IMR-90 (cell line): Measurements from ENCODE around the gene RNF148.

Experiments
- BHLHE40 ChIP-seq: fragments of 150-350 bp; IDR thresholded peaks from 2 replicates; pipeline ENCODE4 v1.6.1; 2016; ENCODE audit warnings: mild to moderate bottlenecking, low read depth, low read length
- CEBPB ChIP-seq: IDR thresholded peaks from 2 replicates; pipeline ENCODE4 v1.6.1; 2012; ENCODE audit warnings: low read depth, low read length, improper control_type of control experiment
- POLR2A ChIP-seq: IDR thresholded peaks from 2 replicates; pipeline ENCODE4 v1.6.1; 2012; ENCODE audit warnings: mild to moderate bottlenecking, low read depth, low read length
- RAD21 ChIP-seq: IDR thresholded peaks from 2 replicates; pipeline ENCODE4 v1.6.1; 2012; ENCODE audit warnings: low read length, improper control_type of control experiment
- RCOR1 ChIP-seq: IDR thresholded peaks from 2 replicates; pipeline ENCODE4 v1.6.1; 2012; ENCODE audit warnings: mild to moderate bottlenecking, low read length, improper control_type of control experiment; ENCODE audit not compliant: insufficient replicate concordance
- TF ChIP-seq, protein P1 (sequence below): conservative IDR thresholded peaks from 2 replicates; pipeline ENCODE4 v1.5.1; 2012; ENCODE audit warnings: mild to moderate bottlenecking, low read depth, low read length, improper control_type of control experiment
- TF ChIP-seq, protein P2 (sequence below): fragments of 150-350 bp; IDR thresholded peaks from 2 replicates; pipeline ENCODE4 v1.6.1; 2016; ENCODE audit warnings: low read depth, mild to moderate bottlenecking, low read length, moderate library complexity, borderline replicate concordance

DNA sequence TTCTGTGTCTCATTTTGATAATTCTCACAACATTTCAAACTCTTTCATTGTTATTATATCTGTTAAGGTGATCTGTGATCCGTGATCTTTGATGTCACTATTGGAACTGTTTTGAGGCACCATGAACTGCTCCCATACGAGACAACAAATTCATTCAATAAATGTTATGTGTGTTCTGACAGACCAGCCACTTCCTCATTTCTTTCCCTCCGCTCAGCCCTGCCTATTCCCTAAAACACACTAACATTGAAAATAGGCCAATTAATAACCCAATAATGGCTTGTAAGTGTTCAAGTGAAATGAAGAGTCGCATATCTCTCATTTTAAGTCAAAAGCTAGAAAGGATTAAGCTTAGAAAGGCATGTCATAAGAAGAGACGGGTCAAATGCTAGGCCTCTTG lies 49.0 kb downstream of the RNF148 start:
- TF ChIP-seq, protein P1, sequence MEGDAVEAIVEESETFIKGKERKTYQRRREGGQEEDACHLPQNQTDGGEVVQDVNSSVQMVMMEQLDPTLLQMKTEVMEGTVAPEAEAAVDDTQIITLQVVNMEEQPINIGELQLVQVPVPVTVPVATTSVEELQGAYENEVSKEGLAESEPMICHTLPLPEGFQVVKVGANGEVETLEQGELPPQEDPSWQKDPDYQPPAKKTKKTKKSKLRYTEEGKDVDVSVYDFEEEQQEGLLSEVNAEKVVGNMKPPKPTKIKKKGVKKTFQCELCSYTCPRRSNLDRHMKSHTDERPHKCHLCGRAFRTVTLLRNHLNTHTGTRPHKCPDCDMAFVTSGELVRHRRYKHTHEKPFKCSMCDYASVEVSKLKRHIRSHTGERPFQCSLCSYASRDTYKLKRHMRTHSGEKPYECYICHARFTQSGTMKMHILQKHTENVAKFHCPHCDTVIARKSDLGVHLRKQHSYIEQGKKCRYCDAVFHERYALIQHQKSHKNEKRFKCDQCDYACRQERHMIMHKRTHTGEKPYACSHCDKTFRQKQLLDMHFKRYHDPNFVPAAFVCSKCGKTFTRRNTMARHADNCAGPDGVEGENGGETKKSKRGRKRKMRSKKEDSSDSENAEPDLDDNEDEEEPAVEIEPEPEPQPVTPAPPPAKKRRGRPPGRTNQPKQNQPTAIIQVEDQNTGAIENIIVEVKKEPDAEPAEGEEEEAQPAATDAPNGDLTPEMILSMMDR: no peak
- TF ChIP-seq POLR2A: no peak
- no peak for TF ChIP-seq BHLHE40
- no peak for TF ChIP-seq RAD21
- TF ChIP-seq, protein P2, sequence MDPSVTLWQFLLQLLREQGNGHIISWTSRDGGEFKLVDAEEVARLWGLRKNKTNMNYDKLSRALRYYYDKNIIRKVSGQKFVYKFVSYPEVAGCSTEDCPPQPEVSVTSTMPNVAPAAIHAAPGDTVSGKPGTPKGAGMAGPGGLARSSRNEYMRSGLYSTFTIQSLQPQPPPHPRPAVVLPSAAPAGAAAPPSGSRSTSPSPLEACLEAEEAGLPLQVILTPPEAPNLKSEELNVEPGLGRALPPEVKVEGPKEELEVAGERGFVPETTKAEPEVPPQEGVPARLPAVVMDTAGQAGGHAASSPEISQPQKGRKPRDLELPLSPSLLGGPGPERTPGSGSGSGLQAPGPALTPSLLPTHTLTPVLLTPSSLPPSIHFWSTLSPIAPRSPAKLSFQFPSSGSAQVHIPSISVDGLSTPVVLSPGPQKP: no peak
- TF ChIP-seq CEBPB: no peak
- no peak for TF ChIP-seq RCOR1
